ENCODE measurements around the gene TBL1XR1. TPM values are rescaled to one million over a fixed set of nuclear protein-coding genes. Genes with fewer than 3 reads are reported as not detected.
A peak's percentile ranks its signal among the peaks of the same experiment; 100 is the strongest.
"Not testable (repeated sequence)": the region's sequence is repeated elsewhere in the genome, so short reads cannot be mapped to it uniquely, and the experiment has no call there.

Gene TBL1XR1
- total RNA-seq, 2 experiments from 2014 or later: 63.2 to 67.8 TPM

DNA sequence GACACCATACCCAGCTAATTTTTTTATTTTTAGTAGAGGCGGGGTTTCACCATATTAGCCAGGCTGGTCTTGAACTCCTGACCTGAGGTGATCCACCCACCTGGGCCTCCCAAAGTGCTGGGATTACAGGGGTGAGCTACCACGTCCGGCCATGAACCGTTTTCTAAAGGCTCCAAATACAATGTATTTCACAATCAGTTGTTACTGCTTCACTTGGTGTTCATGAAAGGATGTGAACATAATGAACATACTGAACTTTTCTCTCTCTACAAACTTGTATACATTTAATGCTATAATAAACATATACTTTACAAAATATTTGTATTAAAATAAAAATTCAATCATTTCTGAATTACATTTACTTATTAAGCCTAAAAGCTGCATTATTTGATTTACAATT, 28.9 kb downstream of the TBL1XR1 start:
- H3K4me1 ChIP-seq (ENCODE audit: insufficient read depth, low read length): peaks cover 31% of the 10 kb centered on the region
- intact Hi-C loops (cut with DNase I, micrococcal nuclease): no loop called here
- Mint-ChIP-seq H3K9me3 (peaks cover 6% of the 10 kb centered on the region), H3K27ac (no peak overlapping the region), H3K36me3 (ENCODE audit: low read depth) (peaks cover 56% of the 10 kb centered on the region), H3K4me3 (no peak overlapping the region), H3K4me1 (ENCODE audit: low read depth) (peaks cover 71% of the 10 kb centered on the region), H3K27me3 (no peaks in the 10 kb centered on the region)
- DNase-seq (no peak), ATAC-seq (ENCODE audit: poor library complexity) (no peak)
- no peaks in the 10 kb centered on the region for H3K27me3 ChIP-seq (ENCODE audit: control insufficient read depth in 1 of 2, insufficient read depth in 2 of 2, low read length in 2 of 2)
- H3K9me3 ChIP-seq (ENCODE audit: control insufficient read depth in 1 of 2, insufficient read depth in 1 of 2, low read length in 2 of 2): peaks cover 0 to 4% of the 10 kb centered on the region in 2 experiments
- CTCF ChIA-PET: interaction anchor here (1.4 kb wide), 1 partner anchor 17 kb away, joined by 3 read pairs; no protein-coding TSS in a partner anchor
- POLR2A ChIA-PET: interaction anchor here (0.8 to 1.1 kb wide), 2 partner anchors 23 to 28 kb away, joined by 3 read pairs; no protein-coding TSS in a partner anchor
- no peak overlapping the region for H3K4me3 ChIP-seq (ENCODE audit: low read length)
- no peak for TF ChIP-seq CTCF (IDR thresholded peaks at IDR 0.05)
- peaks cover 4% of the 10 kb centered on the region for H3K36me3 ChIP-seq (ENCODE audit: insufficient read depth, low read length)
- H3K27ac ChIP-seq (ENCODE audit: low read depth in 1 of 2, low read length in 2 of 2): no peak overlapping the region

DNA sequence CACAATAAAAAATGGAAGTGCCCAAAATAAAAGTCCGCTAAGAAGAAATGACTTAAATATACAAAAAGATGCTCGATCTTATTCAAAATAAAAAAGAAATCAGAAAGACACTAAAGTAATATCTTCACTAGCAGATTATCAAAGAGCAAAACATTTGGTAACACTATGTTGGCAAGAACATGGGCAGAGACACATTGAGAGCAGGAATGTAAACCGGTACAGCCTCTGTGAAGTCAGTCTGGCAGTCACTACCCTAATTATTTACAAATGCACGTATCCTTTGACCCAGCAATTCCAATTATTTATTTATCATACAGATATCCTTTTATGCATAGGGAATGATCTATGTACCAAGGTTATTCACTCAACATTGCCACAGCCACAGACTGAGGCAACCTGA, 34.5 kb downstream of the TBL1XR1 start:
- intact Hi-C loops (cut with DNase I, micrococcal nuclease): no loop called here
- Histone ChIP-seq H3K4me3 (ENCODE audit: low read length) (no peak overlapping the region), H3K4me1 (ENCODE audit: insufficient read depth, low read length) (peaks cover 17% of the 10 kb centered on the region), H3K9me3 (ENCODE audit: control insufficient read depth in 1 of 2, insufficient read depth in 1 of 2, low read length in 2 of 2) (peaks cover 0 to 4% of the 10 kb centered on the region in 2 experiments), H3K36me3 (ENCODE audit: insufficient read depth, low read length) (peaks cover 10% of the 10 kb centered on the region), H3K27me3 (ENCODE audit: control insufficient read depth in 1 of 2, insufficient read depth in 2 of 2, low read length in 2 of 2) (no peaks in the 10 kb centered on the region), H3K27ac (ENCODE audit: low read depth in 1 of 2, low read length in 2 of 2) (no peak overlapping the region)
- ChIA-PET CTCF (no interaction called here), POLR2A (interaction anchor here (0.8 kb wide), 1 partner anchor 155 kb away, joined by 5 read pairs; no protein-coding TSS in a partner anchor)
- no peak for DNase-seq
- Mint-ChIP-seq H3K27me3 (no peaks in the 10 kb centered on the region), H3K4me3 (no peak overlapping the region), H3K27ac (no peak overlapping the region), H3K4me1 (ENCODE audit: low read depth) (peaks cover 75% of the 10 kb centered on the region), H3K9me3 (peaks cover 8% of the 10 kb centered on the region), H3K36me3 (ENCODE audit: low read depth) (peaks cover 67% of the 10 kb centered on the region)
- no peak for ATAC-seq (ENCODE audit: poor library complexity)
- no peak for TF ChIP-seq CTCF (IDR thresholded peaks at IDR 0.05)

GRCh38 chr3:177161603-177162002, 35.7 kb downstream of the TBL1XR1 start:
- H3K27me3 Mint-ChIP-seq; H3K4me3 Mint-ChIP-seq; DNase-seq; H3K27me3 ChIP-seq (ENCODE audit: control insufficient read depth in 1 of 2, insufficient read depth in 2 of 2, low read length in 2 of 2); H3K4me3 ChIP-seq (ENCODE audit: low read length); H3K9me3 ChIP-seq (ENCODE audit: control insufficient read depth in 1 of 2, insufficient read depth in 1 of 2, low read length in 2 of 2); ATAC-seq (ENCODE audit: poor library complexity); intact Hi-C loops (cut with DNase I, micrococcal nuclease); H3K36me3 ChIP-seq (ENCODE audit: insufficient read depth, low read length); H3K27ac ChIP-seq (ENCODE audit: low read depth in 1 of 2, low read length in 2 of 2); H3K9me3 Mint-ChIP-seq: not testable (repeated sequence)
- ChIA-PET POLR2A (interaction anchor here (1.0 to 1.3 kb wide), 2 partner anchors 9 to 17 kb away, joined by 4 read pairs; no protein-coding TSS in a partner anchor), CTCF (interaction anchor here (0.7 kb wide), 1 partner anchor 828 kb away, joined by 3 read pairs; no protein-coding TSS in a partner anchor)
- Mint-ChIP-seq H3K4me1 (ENCODE audit: low read depth) (peaks cover 79% of the 10 kb centered on the region), H3K36me3 (ENCODE audit: low read depth) (peaks cover 59% of the 10 kb centered on the region), H3K27ac (peak overlapping the region; percentile 40)
- peaks cover 16% of the 10 kb centered on the region for H3K4me1 ChIP-seq (ENCODE audit: insufficient read depth, low read length)

All from CD4-positive, alpha-beta T cell (primary cell).